HG02870 (cell line): ENCODE measurements around the gene ZNF217.
"Not testable (repeated sequence)": the region's sequence is repeated elsewhere in the genome, so short reads cannot be mapped to it uniquely, and the experiment has no call there.

Experiments used
- ATAC-seq: cut with Tn5 transposase; IDR thresholded peaks from one replicate; pipeline ENCODE4 v1.9.1; 2021; ENCODE audit warnings: mild to moderate bottlenecking, moderate library complexity; ENCODE audit not compliant: unreplicated experiment

The ZNF217 gene

DNA sequence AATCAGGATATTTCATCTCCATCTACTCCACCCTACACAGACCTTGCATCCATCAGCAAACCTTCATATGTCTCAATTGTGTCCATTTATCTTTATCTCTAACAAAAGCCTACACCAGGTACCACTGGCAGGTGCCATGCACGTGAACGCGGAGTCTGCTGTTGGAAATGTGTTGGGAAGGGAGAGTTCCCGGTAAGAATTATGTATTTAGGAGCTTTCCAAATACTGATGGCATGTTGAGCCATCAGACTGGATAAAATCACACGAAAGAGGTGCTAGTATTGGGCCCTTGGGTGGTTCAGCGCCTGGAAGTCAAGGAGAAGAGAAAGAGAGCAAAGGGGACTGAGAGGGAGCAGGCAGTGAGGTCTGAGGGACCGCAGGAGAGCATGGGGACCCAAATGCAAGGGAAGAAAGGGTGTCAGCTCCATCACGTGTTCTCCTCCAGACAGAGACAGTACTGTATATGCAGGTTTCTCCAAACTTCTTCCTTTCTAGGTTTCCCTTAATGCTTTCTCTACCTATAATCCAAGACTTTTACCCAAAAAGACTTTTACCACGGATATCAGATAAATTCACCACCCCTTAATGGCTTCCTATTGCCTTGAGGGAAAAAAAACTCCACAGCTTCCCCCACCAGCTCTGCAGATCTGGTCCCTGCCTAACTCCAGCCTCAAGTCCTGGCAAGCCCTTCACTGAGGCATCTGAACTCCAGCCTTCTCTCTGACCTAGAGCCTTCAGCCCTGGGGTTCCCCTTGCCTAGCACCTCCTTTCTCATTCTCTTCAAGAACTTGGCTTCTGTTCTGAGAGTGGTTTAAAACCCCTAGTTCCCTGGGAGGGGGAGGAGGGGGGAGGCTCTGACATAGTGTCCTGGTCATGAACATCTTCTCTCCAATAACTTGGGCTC, 4.8 kb upstream of the ZNF217 start:
- no peak for ATAC-seq

GRCh38 chr20:53597521-53598120, 4.0 kb upstream of the ZNF217 start:
- ATAC-seq = no peak

DNA sequence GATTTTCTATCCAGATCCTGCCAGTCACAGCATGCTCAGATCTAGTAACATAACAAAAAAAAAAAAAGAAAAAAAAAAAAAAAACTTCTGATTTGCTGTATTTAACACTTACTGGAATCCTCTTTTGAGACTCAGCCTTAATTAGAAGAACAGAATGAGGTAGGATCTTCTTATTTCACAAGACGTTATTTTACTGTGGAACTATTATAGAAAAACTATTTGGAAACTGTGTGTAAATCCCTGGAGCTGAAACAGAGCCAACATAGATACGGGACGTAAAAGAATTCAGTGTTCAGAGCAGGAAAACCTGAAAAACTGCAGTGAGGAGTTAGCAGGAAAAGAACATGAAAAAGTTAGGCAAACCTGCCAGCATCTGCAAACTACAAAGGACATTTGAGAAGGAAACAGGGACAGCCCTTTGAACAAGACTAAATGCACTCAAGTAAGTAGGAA, 3.4 kb upstream of the ZNF217 start:
- no peak for ATAC-seq

DNA sequence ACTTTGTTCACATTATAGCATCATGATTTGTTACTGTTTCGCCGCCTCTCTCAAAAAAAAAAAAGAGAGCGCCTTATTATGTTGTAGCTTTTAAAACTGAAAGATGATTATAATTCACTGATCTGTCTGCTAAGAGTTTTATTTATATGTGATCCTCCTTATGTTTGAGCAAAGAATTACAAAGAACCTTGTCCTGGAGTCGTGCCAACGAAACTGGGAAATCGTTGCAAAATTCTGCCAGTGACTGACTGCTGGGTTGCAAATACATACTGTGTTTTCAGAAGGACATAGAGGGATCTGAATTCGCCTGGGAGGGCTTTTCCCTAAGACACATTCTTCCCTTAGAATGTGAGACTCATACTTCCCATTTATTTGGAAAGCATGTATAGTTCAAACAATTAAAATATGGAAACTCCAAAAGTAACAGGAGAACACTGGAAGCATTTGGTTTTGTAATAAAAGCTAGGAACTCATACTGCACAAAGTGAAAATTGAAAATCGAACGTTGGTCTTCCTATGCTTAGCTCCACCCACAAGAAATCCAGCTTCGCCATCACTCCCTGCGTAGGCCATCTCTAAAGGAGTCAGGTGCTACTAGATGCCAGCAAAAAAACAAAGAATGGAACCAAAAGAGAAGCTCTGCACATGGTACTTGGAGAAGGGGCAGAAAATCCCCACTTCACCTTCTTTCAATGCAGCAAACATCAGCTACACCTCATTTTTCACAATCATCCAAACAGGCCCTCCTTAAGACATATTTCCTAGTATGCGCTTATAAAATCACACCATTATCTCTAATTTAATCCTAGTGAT, 2.8 kb upstream of the ZNF217 start:
- not testable (repeated sequence) for ATAC-seq

DNA sequence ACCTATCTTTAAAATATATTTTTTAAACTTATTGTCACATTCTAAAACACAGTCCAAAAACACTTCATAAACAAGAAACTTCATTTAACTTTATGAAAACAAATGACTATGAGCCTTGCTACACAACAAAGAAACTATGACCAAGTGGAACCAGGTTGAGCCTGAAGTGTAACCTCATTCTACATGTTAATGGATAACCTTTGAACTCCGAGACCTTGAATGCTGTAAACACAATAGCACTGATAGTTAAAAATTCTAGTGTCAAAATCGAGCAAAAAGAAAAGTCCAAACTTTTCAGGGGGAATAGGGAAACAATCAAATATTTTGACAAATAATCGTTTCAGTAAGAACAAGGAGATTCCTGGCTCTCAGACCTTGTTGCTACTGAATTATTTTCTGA, 2.1 kb upstream of the ZNF217 start:
- not testable (repeated sequence) for ATAC-seq

DNA sequence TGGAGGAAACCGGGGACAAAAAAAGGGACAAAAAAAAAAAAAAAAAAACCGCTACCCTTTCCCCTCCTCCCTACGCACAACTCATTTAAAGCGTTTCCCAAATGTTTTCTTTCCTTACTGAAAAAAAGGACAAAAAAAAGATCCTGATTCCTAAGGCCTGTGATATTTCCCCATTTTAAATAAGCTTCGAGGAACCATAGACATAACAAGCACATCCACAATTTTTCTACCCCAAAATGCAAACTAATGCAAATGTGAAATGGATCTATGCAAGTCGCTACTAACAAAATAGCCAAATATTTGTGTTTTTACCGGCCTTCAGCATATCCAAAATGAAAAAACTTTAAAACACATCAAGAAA, 1.4 kb upstream of the ZNF217 start:
- ATAC-seq = no peak

- peak; percentile 63 for ATAC-seq
Measured at GRCh38 chr20:53594068-53595017, 704 bp upstream of the ZNF217 start.

- no peak for ATAC-seq
Measured at GRCh38 chr20:53592992-53593465, 610 bp downstream of the ZNF217 start.

DNA sequence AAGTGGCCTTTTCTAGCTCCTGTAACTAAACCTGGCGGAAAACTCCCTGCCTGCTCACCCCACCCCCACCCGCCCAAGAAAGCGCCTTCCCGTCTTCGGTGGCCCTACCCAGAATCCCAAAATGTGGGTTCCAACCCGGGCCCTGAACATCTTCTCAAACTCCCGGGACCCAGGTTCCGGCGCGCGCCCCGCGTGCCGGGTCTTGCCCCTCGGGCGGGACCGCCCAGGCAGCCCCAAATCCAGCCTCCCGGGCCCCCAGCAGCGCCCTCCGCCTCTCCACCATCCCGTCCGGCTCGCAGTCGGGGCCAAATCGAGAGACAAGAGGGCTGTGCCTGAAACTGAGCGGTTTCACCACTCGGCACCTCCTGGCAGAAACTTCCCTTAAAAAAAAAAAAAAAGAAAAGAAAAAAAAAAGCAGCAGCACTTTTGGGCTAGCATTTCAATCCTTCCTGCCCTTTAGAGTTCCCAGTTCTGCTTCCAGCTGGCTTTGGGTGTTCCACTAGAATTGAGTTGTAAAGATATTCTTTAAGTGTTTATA, 1.1 kb downstream of the ZNF217 start:
- not testable (repeated sequence) for ATAC-seq

GRCh38 chr20:53591941-53592441, 1.6 kb downstream of the ZNF217 start:
- not testable (repeated sequence) for ATAC-seq

DNA sequence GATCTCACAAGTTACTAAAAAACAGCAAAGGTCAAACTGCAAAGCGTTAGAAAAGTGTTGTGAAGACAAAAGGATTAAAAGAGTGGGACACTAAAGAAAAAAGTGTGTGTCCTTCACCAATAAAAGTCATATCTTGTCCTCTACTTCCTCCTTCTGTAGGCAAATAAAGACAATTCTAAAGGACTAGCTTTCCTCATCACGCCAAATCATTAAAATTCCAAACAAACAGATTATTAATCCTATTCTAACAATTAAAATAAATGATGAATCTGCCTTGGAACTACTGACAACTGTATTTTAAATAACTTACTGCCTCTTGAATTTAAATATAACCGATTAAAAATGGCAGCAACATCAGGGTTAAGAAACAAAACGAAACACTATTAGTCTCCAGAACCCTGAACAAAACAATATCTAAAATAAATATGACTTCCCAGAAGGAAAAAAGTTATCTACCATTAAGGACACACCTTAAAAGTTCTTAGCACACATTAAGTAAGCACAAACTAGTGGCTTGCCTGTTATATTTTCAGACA, 2.4 kb downstream of the ZNF217 start:
- not testable (repeated sequence) for ATAC-seq

- ATAC-seq = not testable (repeated sequence)
Measured at GRCh38 chr20:53590608-53591007, 3.0 kb downstream of the ZNF217 start.

GRCh38 chr20:53590122-53590521, 3.5 kb downstream of the ZNF217 start:
- not testable (repeated sequence) for ATAC-seq

- not testable (repeated sequence) for ATAC-seq
Measured at GRCh38 chr20:53589321-53590065, 4.1 kb downstream of the ZNF217 start.

GRCh38 chr20:53587157-53587703, 6.4 kb downstream of the ZNF217 start:
- not testable (repeated sequence) for ATAC-seq

DNA sequence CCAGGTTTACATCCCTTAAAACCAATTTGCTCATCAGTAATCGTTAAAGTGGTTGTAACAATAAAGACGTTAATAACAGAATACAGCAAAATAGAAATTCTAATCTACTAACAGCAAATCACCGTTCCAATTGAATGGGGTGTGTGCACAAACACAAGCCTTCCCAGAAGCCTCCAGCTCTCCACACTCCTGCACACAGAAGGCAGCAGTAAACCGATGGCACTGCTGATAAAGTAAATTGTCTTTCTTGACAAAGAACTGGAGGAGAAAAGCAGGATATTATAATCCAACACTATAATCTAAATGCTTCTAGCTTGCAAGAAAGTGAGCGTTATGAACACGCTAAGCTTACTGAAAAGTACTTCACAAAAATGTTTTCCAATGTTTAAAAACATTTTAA, 7.0 kb downstream of the ZNF217 start:
- ATAC-seq = no peak

- ATAC-seq = not testable (repeated sequence)
Measured at GRCh38 chr20:53585910-53586309, 7.7 kb downstream of the ZNF217 start.

GRCh38 chr20:53585004-53585569, 8.6 kb downstream of the ZNF217 start:
- peak; percentile 28 for ATAC-seq
